Measurements from ENCODE around the gene SPRR2B.

GRCh38 chr1:153032073-153032472, 39.3 kb downstream of the SPRR2B start:
- no peak for TF ChIP-seq POLR2AphosphoS5 (IDR thresholded peaks at IDR 0.05)
- TF ChIP-seq, protein P1, sequence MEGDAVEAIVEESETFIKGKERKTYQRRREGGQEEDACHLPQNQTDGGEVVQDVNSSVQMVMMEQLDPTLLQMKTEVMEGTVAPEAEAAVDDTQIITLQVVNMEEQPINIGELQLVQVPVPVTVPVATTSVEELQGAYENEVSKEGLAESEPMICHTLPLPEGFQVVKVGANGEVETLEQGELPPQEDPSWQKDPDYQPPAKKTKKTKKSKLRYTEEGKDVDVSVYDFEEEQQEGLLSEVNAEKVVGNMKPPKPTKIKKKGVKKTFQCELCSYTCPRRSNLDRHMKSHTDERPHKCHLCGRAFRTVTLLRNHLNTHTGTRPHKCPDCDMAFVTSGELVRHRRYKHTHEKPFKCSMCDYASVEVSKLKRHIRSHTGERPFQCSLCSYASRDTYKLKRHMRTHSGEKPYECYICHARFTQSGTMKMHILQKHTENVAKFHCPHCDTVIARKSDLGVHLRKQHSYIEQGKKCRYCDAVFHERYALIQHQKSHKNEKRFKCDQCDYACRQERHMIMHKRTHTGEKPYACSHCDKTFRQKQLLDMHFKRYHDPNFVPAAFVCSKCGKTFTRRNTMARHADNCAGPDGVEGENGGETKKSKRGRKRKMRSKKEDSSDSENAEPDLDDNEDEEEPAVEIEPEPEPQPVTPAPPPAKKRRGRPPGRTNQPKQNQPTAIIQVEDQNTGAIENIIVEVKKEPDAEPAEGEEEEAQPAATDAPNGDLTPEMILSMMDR (IDR thresholded peaks at IDR 0.05), result no peak
- no peak for TF ChIP-seq POLR2A (IDR thresholded peaks at IDR 0.05)
- no peak for TF ChIP-seq EP300 (IDR thresholded peaks at IDR 0.05)

All from sigmoid colon (tissue), 4 donors.